DOHH2 (cell line): ENCODE results near the gene GAA.

Experiments
- H3F3A ChIP-seq: fragments of 200-600 bp; sonication (generic), shearing (Covaris generic); 2 replicates; pipeline ENCODE4 v1.6.0; 2016; ENCODE audit warnings: antibody characterized with exemption, mild to moderate bottlenecking; ENCODE audit not compliant: control insufficient read depth, insufficient read depth
- H3K27ac ChIP-seq: fragments of 200-600 bp; sonication (generic); 2 replicates; pipeline ENCODE4 v1.5.1; 2014; ENCODE audit warnings: low read depth, mild to moderate bottlenecking, low read length, moderate library complexity
- H3K27me3 ChIP-seq: fragments of 200-600 bp; sonication (generic); 2 replicates; pipeline ENCODE4 v1.6.1; 2014; ENCODE audit warnings: mild to moderate bottlenecking, low read length, mixed read lengths; ENCODE audit not compliant: control insufficient read depth
- H3K36me3 ChIP-seq: fragments of 200-600 bp; sonication (generic); 2 replicates; pipeline ENCODE4 v1.6.1; 2014; ENCODE audit warnings: mild to moderate bottlenecking, low read length, moderate library complexity, mixed read lengths; ENCODE audit not compliant: control insufficient read depth
- H3K4me1 ChIP-seq: fragments of 200-600 bp; sonication (generic); 2 replicates; pipeline ENCODE4 v1.6.1; 2014; ENCODE audit warnings: mild to moderate bottlenecking, low read length, mixed read lengths; ENCODE audit not compliant: control insufficient read depth
- H3K4me2 ChIP-seq: fragments of 200-600 bp; sonication (generic); 2 replicates; pipeline ENCODE4 v1.6.0; 2014; ENCODE audit warnings: mild to moderate bottlenecking, low read length, moderate library complexity
- H3K4me3 ChIP-seq: fragments of 200-600 bp; sonication (generic); 2 replicates; pipeline ENCODE4 v1.5.1; 2014; ENCODE audit warnings: mild to moderate bottlenecking, low read length, mixed read lengths
- H3K79me2 ChIP-seq: fragments of 200-600 bp; sonication (generic); 2 replicates; pipeline ENCODE4 v1.6.1; 2014; ENCODE audit warnings: mild to moderate bottlenecking, low read length, mixed read lengths; ENCODE audit not compliant: control insufficient read depth
- H3K9me2 ChIP-seq: fragments of 200-600 bp; sonication (generic); replicated peaks from 2 replicates; pipeline ENCODE4 v1.6.1; 2014; ENCODE audit warnings: mild to moderate bottlenecking, low read length, mixed read lengths; ENCODE audit not compliant: control insufficient read depth
- H3K9me3 ChIP-seq: fragments of 200-600 bp; sonication (generic); 2 replicates; pipeline ENCODE4 v1.6.1; 2014; ENCODE audit warnings: antibody characterized with exemption, low read length, mixed read lengths; ENCODE audit not compliant: control insufficient read depth, insufficient read depth
- H4K20me1 ChIP-seq: fragments of 200-600 bp; sonication (generic); 2 replicates; pipeline ENCODE4 v1.6.0; 2014; ENCODE audit warnings: low read depth, mild to moderate bottlenecking, antibody characterized with exemption, low read length, moderate library complexity; ENCODE audit not compliant: control insufficient read depth, insufficient read depth
- EZH2phosphoT487 ChIP-seq: fragments of 200-600 bp; sonication (generic); IDR thresholded peaks from 2 replicates; pipeline ENCODE4 v1.6.1; 2017; ENCODE audit warnings: borderline replicate concordance, mild to moderate bottlenecking, antibody characterized with exemption, low read length, moderate library complexity, mixed read lengths
- TF ChIP-seq, protein P1 (sequence below): fragments of 200-600 bp; sonication (generic); IDR thresholded peaks from one replicate; pipeline ENCODE4 v1.5.1; 2014; ENCODE audit warnings: antibody characterized with exemption, mild to moderate bottlenecking, low read depth, low read length; ENCODE audit not compliant: poor library complexity, severe bottlenecking

Gene GAA

DNA sequence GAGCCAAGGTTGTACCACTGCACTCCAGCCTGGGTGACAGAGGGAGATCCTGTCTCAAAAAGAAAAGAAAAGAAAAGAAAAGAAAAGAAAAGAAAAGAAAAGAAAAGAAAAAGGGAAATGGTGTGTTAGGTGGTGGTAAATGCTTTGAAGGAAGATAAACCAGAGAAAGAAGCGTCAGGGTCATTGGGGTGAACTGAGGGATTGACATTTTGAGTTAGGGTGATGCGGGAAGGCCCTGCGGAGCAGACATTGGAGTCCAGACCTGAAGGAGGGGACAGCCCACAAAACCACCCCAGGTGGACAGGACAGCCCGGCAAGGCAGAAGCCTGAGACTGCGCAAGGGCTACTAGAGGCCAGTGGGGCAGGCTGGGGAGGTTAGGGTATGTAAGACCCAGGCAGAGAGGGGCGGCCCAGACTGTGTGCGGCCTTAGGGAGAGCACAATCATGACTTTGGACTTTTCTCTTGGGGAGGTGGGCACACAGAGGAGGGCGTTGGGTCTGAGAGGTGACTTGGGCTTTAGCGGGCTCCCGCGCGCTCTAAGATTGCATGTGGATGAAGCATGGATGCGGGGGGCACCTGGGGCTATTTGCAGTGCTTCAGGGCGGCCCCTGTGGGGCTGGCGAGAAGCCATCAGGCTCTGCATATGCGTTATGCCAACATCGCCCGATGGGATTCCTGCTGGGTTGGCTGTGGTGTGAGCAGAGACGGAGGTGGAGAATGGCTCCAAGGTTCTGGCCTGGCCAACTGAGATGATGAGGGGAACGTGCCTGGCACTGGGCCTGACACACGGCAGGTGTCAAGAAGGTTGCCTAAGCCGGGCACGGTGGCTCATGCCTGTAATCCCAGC, 3.3 kb upstream of the GAA start:
- no peaks in the 10 kb centered on the region for H3K27me3 ChIP-seq
- H3K9me3 ChIP-seq = no peaks in the 10 kb centered on the region
- TF ChIP-seq, protein P1, sequence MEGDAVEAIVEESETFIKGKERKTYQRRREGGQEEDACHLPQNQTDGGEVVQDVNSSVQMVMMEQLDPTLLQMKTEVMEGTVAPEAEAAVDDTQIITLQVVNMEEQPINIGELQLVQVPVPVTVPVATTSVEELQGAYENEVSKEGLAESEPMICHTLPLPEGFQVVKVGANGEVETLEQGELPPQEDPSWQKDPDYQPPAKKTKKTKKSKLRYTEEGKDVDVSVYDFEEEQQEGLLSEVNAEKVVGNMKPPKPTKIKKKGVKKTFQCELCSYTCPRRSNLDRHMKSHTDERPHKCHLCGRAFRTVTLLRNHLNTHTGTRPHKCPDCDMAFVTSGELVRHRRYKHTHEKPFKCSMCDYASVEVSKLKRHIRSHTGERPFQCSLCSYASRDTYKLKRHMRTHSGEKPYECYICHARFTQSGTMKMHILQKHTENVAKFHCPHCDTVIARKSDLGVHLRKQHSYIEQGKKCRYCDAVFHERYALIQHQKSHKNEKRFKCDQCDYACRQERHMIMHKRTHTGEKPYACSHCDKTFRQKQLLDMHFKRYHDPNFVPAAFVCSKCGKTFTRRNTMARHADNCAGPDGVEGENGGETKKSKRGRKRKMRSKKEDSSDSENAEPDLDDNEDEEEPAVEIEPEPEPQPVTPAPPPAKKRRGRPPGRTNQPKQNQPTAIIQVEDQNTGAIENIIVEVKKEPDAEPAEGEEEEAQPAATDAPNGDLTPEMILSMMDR = no peak
- no peaks in the 10 kb centered on the region for H3K36me3 ChIP-seq
- no peak overlapping the region for H3K4me2 ChIP-seq
- H3K27ac ChIP-seq = no peak overlapping the region
- peaks cover 3% of the 10 kb centered on the region; the same call in 1 of the 2 replicates for H3K79me2 ChIP-seq
- H3K4me3 ChIP-seq = no peak overlapping the region
- H3F3A ChIP-seq = peaks cover 5% of the 10 kb centered on the region
- peaks cover 21% of the 10 kb centered on the region for H3K4me1 ChIP-seq
- H4K20me1 ChIP-seq = no peaks in the 10 kb centered on the region
- H3K9me2 ChIP-seq = no peaks in the 10 kb centered on the region

DNA sequence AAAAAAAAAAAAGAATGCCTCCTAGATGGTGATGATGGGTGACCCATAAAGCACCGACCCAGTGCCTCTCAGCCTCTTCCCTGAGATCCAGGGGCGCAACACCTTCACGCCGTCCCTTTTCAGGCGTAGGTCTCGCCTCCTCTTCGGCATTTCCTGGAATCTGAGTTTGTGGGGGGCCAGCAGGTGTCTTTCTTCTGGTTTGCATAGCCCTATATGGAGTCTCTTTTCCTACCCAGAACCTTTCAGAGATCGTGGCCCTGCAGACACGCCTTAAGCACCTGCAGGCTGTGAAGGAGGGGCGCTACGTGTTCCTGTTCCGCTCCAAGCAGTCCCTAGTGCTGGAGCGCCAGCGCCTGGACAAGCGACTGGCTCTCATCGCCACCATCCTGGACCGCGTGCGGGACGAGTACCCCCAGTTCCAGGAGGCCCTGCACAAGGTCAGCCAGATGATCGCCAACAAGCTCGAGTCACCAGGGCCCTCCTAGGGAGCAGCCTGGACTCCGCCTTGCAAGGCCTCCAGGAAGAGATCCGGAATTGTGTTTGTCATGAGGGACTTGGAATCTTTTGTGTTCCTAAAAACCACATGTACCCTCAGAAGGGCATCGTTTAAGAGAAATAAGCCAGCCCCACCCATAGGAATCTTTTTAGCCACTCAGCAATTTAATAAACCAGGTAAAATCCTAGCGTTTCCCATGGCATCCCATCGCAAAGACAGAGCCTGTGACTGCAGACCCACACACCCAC, 1.9 kb upstream of the GAA start:
- no peak for TF ChIP-seq EZH2phosphoT487
- TF ChIP-seq, protein P1 = no peak
- no peak overlapping the region for H3K4me2 ChIP-seq

DNA sequence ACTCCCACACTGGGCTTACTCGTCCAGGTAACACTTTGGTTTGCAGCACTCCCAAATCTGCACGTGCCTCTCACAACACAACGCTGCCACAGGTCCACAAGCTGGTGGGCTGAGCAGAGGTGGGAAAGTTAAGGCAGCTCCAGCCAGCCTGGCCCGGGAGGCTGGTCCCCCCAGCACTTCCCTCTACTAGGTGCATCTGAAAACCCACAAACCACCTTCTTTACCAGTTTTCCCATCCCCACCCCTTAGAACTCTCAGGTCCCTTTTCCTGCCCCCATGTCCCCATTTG, 1.4 kb upstream of the GAA start:
- peaks cover 3% of the 10 kb centered on the region; the same call in 1 of the 2 replicates for H3K79me2 ChIP-seq
- H3K36me3 ChIP-seq = no peaks in the 10 kb centered on the region
- peak overlapping the region; percentile 92; the same call in 1 of the 2 replicates for H3K4me3 ChIP-seq
- H3K4me1 ChIP-seq = peaks cover 21% of the 10 kb centered on the region
- no peaks in the 10 kb centered on the region for H3K27me3 ChIP-seq
- peaks cover 5% of the 10 kb centered on the region for H3F3A ChIP-seq
- TF ChIP-seq, protein P1 = no peak
- TF ChIP-seq EZH2phosphoT487 = no peak
- H3K27ac ChIP-seq = no peak overlapping the region
- peak overlapping the region; percentile 100 for H3K4me2 ChIP-seq
- no peaks in the 10 kb centered on the region for H4K20me1 ChIP-seq
- H3K9me2 ChIP-seq = no peaks in the 10 kb centered on the region
- no peaks in the 10 kb centered on the region for H3K9me3 ChIP-seq

More for the DNA sequence above, 1.9 kb upstream of the GAA start:
- peaks cover 3% of the 10 kb centered on the region; the same call in 1 of the 2 replicates for H3K79me2 ChIP-seq
- no peak overlapping the region for H3K4me3 ChIP-seq
- H3K36me3 ChIP-seq = no peaks in the 10 kb centered on the region
- no peaks in the 10 kb centered on the region for H3K9me2 ChIP-seq
- no peaks in the 10 kb centered on the region for H4K20me1 ChIP-seq
- peaks cover 21% of the 10 kb centered on the region for H3K4me1 ChIP-seq
- no peaks in the 10 kb centered on the region for H3K27me3 ChIP-seq
- H3F3A ChIP-seq = peaks cover 5% of the 10 kb centered on the region
- no peaks in the 10 kb centered on the region for H3K9me3 ChIP-seq
- no peak overlapping the region for H3K27ac ChIP-seq
